WERI-Rb-1 (cell line): Measurements from ENCODE around the gene GPR68.
"Not testable (repeated sequence)": the region's sequence is repeated elsewhere in the genome, so short reads cannot be mapped to it uniquely, and the experiment has no call there.

Source experiments
- DNase-seq: peaks from one replicate; pipeline ENCODE4 v3.0.0-alpha.2; 2020
- H3K27ac ChIP-seq: fragments of 250-450 bp; sonication (Bioruptor Pico); 2 replicates; pipeline ENCODE4 v1.5.1; 2020; ENCODE audit warnings: mild to moderate bottlenecking, moderate library complexity
- H3K27me3 ChIP-seq: fragments of 250-450 bp; sonication (Bioruptor Pico); 2 replicates; pipeline ENCODE4 v1.5.1; 2021; ENCODE audit warnings: mild to moderate bottlenecking, low read depth, moderate library complexity; ENCODE audit not compliant: insufficient read depth, severe bottlenecking
- H3K36me3 ChIP-seq: fragments of 250-450 bp; sonication (Bioruptor Pico); 2 replicates; pipeline ENCODE4 v1.5.1; 2020; ENCODE audit warnings: mild to moderate bottlenecking, moderate library complexity
- H3K4me3 ChIP-seq: 2 replicates; pipeline ENCODE4 v1.5.1; 2011; ENCODE audit warnings: low read depth, mild to moderate bottlenecking, control low read depth, low read length
- H3K9me3 ChIP-seq: fragments of 250-450 bp; sonication (Bioruptor Pico); 2 replicates; pipeline ENCODE4 v1.5.1; 2021; ENCODE audit warnings: mild to moderate bottlenecking, moderate library complexity; ENCODE audit not compliant: severe bottlenecking
- TF ChIP-seq, protein P1 (sequence below): IDR thresholded peaks from 2 replicates; pipeline ENCODE4 v1.5.1; 2011; ENCODE audit warnings: low read depth, mild to moderate bottlenecking, control low read depth, inconsistent platforms, low read length

The GPR68 gene

DNA sequence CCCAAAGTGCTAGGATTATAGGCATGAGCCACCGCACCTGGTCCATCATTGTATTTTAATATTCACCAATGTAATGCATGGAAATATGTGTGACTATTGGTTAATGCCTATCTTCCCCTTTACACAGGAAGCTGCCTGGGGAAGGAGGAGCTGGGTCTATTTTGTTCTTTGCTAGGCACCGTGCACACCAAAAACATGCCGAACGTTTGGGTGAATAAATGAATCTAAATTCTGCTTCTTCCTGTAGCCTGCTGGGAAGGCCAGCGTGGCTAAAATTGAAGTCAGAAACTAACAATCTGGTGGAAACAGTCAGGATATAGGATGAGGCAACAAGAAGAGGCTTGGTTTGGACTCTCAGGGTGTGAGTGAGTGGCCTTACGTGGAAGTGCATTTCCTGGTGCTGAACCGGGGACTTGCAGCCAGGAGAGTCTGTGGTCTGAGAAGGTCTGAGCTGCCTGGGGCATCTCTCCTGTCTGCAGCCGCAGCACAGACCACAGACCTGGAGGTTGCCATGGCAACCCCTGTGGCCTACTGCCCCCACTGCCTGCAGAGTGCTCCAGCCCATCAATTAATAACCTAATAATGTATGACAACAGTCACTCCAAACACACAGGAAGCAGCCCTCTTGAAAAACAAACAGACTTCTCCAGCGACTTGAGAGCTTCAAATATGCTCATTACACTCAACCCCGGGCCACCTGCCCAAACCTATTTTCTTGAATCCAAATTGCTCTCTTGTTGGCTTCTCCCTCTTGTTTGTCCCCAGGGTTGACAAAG, 5.5 kb upstream of the GPR68 start:
- Histone ChIP-seq H3K4me3 (no peak overlapping the region), H3K36me3 (no peaks in the 10 kb centered on the region), H3K9me3 (peaks cover 7% of the 10 kb centered on the region), H3K27ac (no peak overlapping the region), H3K27me3 (no peaks in the 10 kb centered on the region)
- TF ChIP-seq, protein P1, sequence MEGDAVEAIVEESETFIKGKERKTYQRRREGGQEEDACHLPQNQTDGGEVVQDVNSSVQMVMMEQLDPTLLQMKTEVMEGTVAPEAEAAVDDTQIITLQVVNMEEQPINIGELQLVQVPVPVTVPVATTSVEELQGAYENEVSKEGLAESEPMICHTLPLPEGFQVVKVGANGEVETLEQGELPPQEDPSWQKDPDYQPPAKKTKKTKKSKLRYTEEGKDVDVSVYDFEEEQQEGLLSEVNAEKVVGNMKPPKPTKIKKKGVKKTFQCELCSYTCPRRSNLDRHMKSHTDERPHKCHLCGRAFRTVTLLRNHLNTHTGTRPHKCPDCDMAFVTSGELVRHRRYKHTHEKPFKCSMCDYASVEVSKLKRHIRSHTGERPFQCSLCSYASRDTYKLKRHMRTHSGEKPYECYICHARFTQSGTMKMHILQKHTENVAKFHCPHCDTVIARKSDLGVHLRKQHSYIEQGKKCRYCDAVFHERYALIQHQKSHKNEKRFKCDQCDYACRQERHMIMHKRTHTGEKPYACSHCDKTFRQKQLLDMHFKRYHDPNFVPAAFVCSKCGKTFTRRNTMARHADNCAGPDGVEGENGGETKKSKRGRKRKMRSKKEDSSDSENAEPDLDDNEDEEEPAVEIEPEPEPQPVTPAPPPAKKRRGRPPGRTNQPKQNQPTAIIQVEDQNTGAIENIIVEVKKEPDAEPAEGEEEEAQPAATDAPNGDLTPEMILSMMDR = no peak
- DNase-seq = no peak

DNA sequence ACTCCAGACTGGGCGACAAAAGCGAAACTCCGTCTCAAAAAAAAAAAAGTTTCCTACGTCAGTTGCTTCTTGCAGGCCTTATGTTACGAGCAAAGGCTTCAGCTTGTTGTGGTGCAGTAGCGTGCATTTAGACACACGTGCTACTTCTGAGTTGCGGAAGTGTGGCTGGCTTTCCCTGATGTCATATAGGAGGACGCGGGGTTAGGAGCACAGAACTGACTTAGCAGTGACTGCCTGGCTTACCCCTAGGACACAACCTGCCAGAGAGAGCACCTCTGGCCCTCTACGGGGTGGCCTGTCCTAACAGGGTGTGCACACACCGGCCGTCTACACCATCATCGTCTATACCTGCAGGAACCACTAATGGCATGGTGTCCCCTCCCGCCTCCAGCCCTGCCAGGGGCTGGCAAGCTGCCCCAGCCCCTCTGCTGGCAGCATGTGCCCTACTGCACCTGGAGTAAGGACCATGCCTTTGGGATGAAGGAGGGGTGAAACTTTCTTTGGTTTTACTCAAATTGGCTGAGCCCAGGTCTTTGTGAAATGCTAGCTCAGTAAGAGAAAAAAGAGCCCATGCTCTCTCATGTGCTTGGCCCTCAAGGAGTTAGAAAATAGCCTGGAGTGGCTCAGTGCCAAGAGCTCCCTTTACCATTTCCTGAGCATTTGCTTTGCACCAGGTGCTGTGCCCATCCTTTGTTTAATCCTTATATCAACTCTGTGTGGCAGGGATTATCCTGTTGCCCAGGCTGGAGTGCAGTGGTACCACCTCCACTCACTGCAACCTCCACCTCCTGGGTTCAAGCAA, 1.7 kb upstream of the GPR68 start:
- Histone ChIP-seq H3K9me3 (peaks cover 7% of the 10 kb centered on the region), H3K27me3 (no peaks in the 10 kb centered on the region), H3K4me3 (no peak overlapping the region), H3K36me3 (no peaks in the 10 kb centered on the region), H3K27ac (no peak overlapping the region)
- TF ChIP-seq, protein P1 = no peak
- DNase-seq = no peak

DNA sequence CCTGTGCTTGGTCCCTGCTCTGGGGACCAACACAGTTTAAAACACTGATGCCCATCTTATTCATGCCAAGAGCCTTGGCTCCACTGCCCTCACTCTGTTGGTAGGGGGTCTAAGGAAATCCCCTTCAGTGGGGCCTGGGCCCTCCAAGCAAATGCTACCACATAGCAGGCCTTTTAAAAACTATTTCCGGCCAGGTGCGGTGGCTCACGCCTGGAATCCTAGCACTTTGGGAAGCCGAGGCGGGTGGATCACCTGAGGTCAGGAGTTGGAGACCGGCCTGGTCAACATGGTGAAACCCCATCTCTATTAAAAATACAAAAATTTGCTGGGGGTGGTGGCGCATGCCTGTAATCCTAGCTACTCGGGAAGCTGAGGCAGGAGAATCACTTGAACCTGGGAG, 1.1 kb upstream of the GPR68 start:
- H3K27ac ChIP-seq, H3K9me3 ChIP-seq, DNase-seq, H3K36me3 ChIP-seq, H3K27me3 ChIP-seq, H3K4me3 ChIP-seq: not testable (repeated sequence)

DNA sequence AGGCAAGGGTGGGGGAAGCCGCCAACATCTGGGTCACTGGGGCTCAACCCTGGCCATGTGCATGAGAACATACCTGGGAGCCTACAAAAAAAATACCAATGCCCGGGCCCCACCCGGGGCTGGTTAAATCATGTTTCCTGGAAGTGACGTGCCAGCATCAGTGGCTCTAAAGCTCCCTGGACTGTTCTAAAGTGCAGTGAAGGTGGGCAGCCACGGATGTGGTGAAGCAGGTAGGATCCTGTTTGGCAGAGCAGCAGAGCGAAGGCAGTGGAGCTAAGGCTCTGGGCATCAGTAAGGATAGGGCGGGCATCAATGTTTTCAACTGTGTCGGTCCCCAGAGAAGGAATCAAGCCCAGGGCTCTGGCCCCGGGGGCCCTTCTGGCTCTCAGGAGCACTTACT, 525 bp upstream of the GPR68 start:
- Histone ChIP-seq H3K36me3 (no peaks in the 10 kb centered on the region), H3K4me3 (no peak overlapping the region), H3K27ac (no peak overlapping the region), H3K27me3 (no peaks in the 10 kb centered on the region), H3K9me3 (peaks cover 7% of the 10 kb centered on the region)
- TF ChIP-seq, protein P1 = no peak
- no peak for DNase-seq

DNA sequence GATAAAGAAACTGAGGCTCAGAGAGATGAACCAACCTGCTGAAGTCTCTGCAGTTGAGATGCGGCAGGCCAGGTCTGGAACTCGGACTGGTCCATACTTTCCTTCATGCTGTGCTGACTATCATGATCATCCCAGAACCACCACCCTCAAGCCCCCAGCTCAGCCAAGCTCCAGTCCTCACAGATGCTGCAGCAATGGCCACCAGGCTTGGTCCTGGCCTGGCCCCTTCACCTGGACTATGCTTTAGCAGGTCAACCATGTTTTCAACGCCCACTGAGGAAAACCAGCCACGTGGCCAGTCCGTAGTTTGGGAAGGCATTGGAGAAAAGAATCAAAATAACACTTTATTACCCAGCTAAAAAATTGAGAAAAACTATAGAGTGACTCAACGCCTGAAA, 1.4 kb downstream of the GPR68 start:
- Histone ChIP-seq H3K9me3 (peaks cover 7% of the 10 kb centered on the region), H3K27ac (no peak overlapping the region), H3K27me3 (no peaks in the 10 kb centered on the region), H3K4me3 (no peak overlapping the region), H3K36me3 (no peaks in the 10 kb centered on the region)
- TF ChIP-seq, protein P1 = no peak
- DNase-seq = no peak

DNA sequence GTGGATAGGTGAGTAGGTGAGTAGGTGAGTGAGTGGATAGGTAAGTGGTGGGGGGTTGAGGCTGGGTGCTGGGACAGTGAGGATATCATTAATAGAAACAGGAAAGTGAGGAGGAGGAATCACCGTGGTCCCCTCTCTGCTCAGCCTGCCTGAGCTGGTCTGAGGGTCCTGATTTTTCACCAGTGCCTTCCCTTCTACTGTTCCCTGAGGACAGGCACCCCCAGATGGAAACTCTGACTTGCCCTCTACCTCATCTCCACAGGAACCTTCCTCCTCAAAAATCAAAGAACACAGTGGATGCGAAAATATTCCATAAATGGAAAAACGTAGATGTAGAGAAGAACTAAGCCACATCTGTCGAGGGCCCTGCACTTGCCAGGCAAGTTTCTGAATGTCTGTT, 1.9 kb downstream of the GPR68 start:
- TF ChIP-seq, protein P1 = no peak
- H3K36me3 ChIP-seq = no peaks in the 10 kb centered on the region
- DNase-seq = no peak
- peaks cover 7% of the 10 kb centered on the region for H3K9me3 ChIP-seq
- no peak overlapping the region for H3K4me3 ChIP-seq
- no peak overlapping the region for H3K27ac ChIP-seq
- H3K27me3 ChIP-seq = no peaks in the 10 kb centered on the region
